Thyroid gland (tissue), 4 donors: ENCODE measurements around the gene NKAPL.

Source experiments
- CTCF ChIP-seq, 6 experiments: fragments of 200-600 bp in 3 of 6; fragments of 450-650 bp in 3 of 6; sonication (generic) in 3 of 6; IDR thresholded peaks; one replicate each; pipeline ENCODE4 v1.5.1; 2016 to 2019; ENCODE audit warnings: antibody characterized with exemption in 6 of 6, mild to moderate bottlenecking in 2 of 6, inconsistent platforms in 1 of 6, moderate library complexity in 1 of 6
- POLR2A ChIP-seq, 2 donors: fragments of 450-650 bp; IDR thresholded peaks; one replicate each; pipeline ENCODE4 v1.6.1; 2017; ENCODE audit warnings: antibody characterized with exemption in 2 of 2, mild to moderate bottlenecking in 2 of 2, moderate library complexity in 1 of 2

GRCh38 chr6:28280595-28281287, 21.6 kb downstream of the NKAPL start:
- no peak for TF ChIP-seq CTCF (IDR thresholded peaks at IDR 0.05)
- no peak for TF ChIP-seq POLR2A (IDR thresholded peaks at IDR 0.05)
